H1 (cell line): ENCODE measurements around the gene GRID1. TPM values are rescaled to one million over a fixed set of nuclear protein-coding genes. Genes with fewer than 3 reads are reported as not detected.
A peak's percentile ranks its signal among the peaks of the same experiment; 100 is the strongest.

Experiments
- CTCF ChIA-PET: fragments of 300-600 bp; sonication (Branson Sonifier 250); formaldehyde crosslinking; loops from one replicate; lab custom pipeline; 2021; ENCODE audit not compliant: partially characterized antibody; lab: Charles Lee
- POLR2A ChIA-PET: fragments of 300-600 bp; sonication (Branson Sonifier 250); formaldehyde crosslinking; loops from one replicate; lab custom pipeline; 2021; ENCODE audit warnings: inconsistent platforms; ENCODE audit not compliant: partially characterized antibody; lab: Charles Lee
- DNase-seq, 2 experiments: peaks; one replicate each; pipeline versions ENCODE4 v3.0.0 to v3.0.0-alpha.2; 2010 to 2022; ENCODE audit warnings: low spot score in 2 of 2, low read depth in 1 of 2, mixed read lengths in 1 of 2
- FAIRE-seq: peaks from 2 replicates; lab custom pipeline; 2011; peaks lifted over from hg19 to GRCh38; lab: Jason Lieb, UNC
- H2AFZ ChIP-seq: 2 replicates; pipeline ENCODE4 v1.8.1; 2012; ENCODE audit warnings: low read length, inconsistent platforms
- H2AK5ac ChIP-seq: 2 replicates; pipeline ENCODE4 v1.6.1; 2013; ENCODE audit warnings: low read depth, low read length
- H2BK120ac ChIP-seq: replicated peaks from 2 replicates; pipeline ENCODE3; 2013; ENCODE audit warnings: low read depth, low read length, inconsistent platforms
- H2BK12ac ChIP-seq: 2 replicates; pipeline ENCODE4 v1.6.1; 2013; ENCODE audit warnings: low read depth, low read length
- H2BK15ac ChIP-seq: 2 replicates; pipeline ENCODE4 v1.6.1; 2013; ENCODE audit warnings: low read length
- H2BK20ac ChIP-seq: 2 replicates; pipeline ENCODE4 v1.6.1; 2013; ENCODE audit warnings: low read length
- H2BK5ac ChIP-seq: 2 replicates; pipeline ENCODE4 v1.6.1; 2013; ENCODE audit warnings: low read depth, low read length
- H3K14ac ChIP-seq: 2 replicates; pipeline ENCODE4 v1.6.1; 2013; ENCODE audit warnings: inconsistent platforms; ENCODE audit not compliant: insufficient read length
- H3K18ac ChIP-seq: 2 replicates; pipeline ENCODE4 v1.6.1; 2013; ENCODE audit warnings: low read length; ENCODE audit errors: extremely low read depth
- H3K23ac ChIP-seq: 2 replicates; pipeline ENCODE4 v1.6.1; 2013; ENCODE audit warnings: inconsistent platforms; ENCODE audit not compliant: insufficient read length
- H3K23me2 ChIP-seq: 2 replicates; pipeline ENCODE4 v1.6.1; 2013; ENCODE audit warnings: low read depth, low read length
- H3K27ac ChIP-seq: 2 replicates; pipeline ENCODE4 v1.6.1; 2011; ENCODE audit warnings: low read depth, low read length, inconsistent platforms
- H3K27me3 ChIP-seq, 4 experiments: replicated peaks in 1 of 4; 1 replicate in 1 of 4; 2 replicates in 3 of 4; pipeline versions ENCODE4 v1.6.1 to v1.8.1; 2011 to 2013; ENCODE audit warnings: low read length in 3 of 4, mild to moderate bottlenecking in 3 of 4, inconsistent platforms in 2 of 4, mixed read lengths in 2 of 4, moderate library complexity in 1 of 4; ENCODE audit not compliant: control insufficient read depth in 3 of 4, insufficient read depth in 3 of 4; ENCODE audit errors: extremely low read depth in 1 of 4
- H3K36me3 ChIP-seq, 4 experiments: 2 replicates each; pipeline versions ENCODE4 v1.6.1 to v1.8.1; 2011 to 2013; ENCODE audit warnings: mild to moderate bottlenecking in 4 of 4, low read length in 3 of 4, moderate library complexity in 2 of 4, control low read depth in 1 of 4, inconsistent platforms in 1 of 4; ENCODE audit not compliant: insufficient read depth in 4 of 4, control insufficient read depth in 2 of 4
- H3K4ac ChIP-seq: replicated peaks from 2 replicates; pipeline ENCODE3; 2013; ENCODE audit warnings: low read length, low read depth, mixed read lengths, inconsistent platforms; ENCODE audit not compliant: insufficient read length
- H3K4me1 ChIP-seq, 4 experiments: replicated peaks in 1 of 4; 1 replicate in 1 of 4; 2 replicates in 3 of 4; pipeline versions ENCODE4 v1.6.1 to v1.8.1; 2011 to 2013; ENCODE audit warnings: low read length in 3 of 4, inconsistent platforms in 2 of 4, mixed read lengths in 1 of 4; ENCODE audit not compliant: insufficient read depth in 4 of 4, control insufficient read depth in 3 of 4
- H3K4me2 ChIP-seq, 2 experiments: 2 replicates each; pipeline versions ENCODE4 v1.6.1 to v1.8.1; 2011 to 2013; ENCODE audit warnings: low read depth in 2 of 2, low read length in 2 of 2, control low read depth in 1 of 2, inconsistent platforms in 1 of 2, mild to moderate bottlenecking in 1 of 2; ENCODE audit not compliant: insufficient read depth in 1 of 2
- H3K4me3 ChIP-seq, 4 experiments: fragments of 200-600, 300-600 bp in 1 of 4; sonication (generic), shearing (Covaris generic), sonication (Bioruptor Twin) in 1 of 4; 2 replicates each; pipeline versions ENCODE4 v1.5.1 to v1.8.1; 2011 to 2016; ENCODE audit warnings: low read length in 4 of 4, low read depth in 3 of 4, control low read depth in 2 of 4, inconsistent platforms in 2 of 4, mild to moderate bottlenecking in 2 of 4, mixed read lengths in 1 of 4, moderate library complexity in 1 of 4; ENCODE audit not compliant: insufficient read depth in 2 of 4; ENCODE audit errors: extremely low read depth in 1 of 4
- H3K56ac ChIP-seq: replicated peaks from 2 replicates; pipeline ENCODE3; 2013; ENCODE audit warnings: low read depth, mild to moderate bottlenecking, mixed read lengths, low read length, inconsistent platforms; ENCODE audit not compliant: insufficient read length
- H3K79me1 ChIP-seq: 2 replicates; pipeline ENCODE4 v1.6.1; 2013; ENCODE audit warnings: low read depth, low read length, control low read depth
- H3K79me2 ChIP-seq, 2 experiments: 2 replicates each; pipeline versions ENCODE4 v1.6.1 to v1.8.1; 2012 to 2013; ENCODE audit warnings: low read length in 2 of 2, mild to moderate bottlenecking in 2 of 2, inconsistent platforms in 1 of 2; ENCODE audit not compliant: insufficient read depth in 2 of 2, control insufficient read depth in 1 of 2
- H3K9ac ChIP-seq, 4 experiments: replicated peaks in 1 of 4; 1 replicate in 1 of 4; 2 replicates in 3 of 4; pipeline versions ENCODE4 v1.6.1 to v1.8.1; 2011 to 2013; ENCODE audit warnings: low read depth in 3 of 4, low read length in 3 of 4, control low read depth in 2 of 4, mild to moderate bottlenecking in 2 of 4, moderate library complexity in 2 of 4, inconsistent platforms in 1 of 4; ENCODE audit errors: extremely low read depth in 1 of 4
- H3K9me3 ChIP-seq, 2 experiments: 2 replicates each; pipeline versions ENCODE4 v1.6.1 to v1.8.1; 2012 to 2013; ENCODE audit warnings: mild to moderate bottlenecking in 2 of 2, moderate library complexity in 2 of 2, control low read depth in 1 of 2, inconsistent platforms in 1 of 2, low read depth in 1 of 2, low read length in 1 of 2, mixed read lengths in 1 of 2; ENCODE audit not compliant: insufficient read depth in 2 of 2
- H4K20me1 ChIP-seq, 2 experiments: replicated peaks in 1 of 2; 2 replicates each; pipeline versions ENCODE3 to v1.8.1; 2011 to 2013; ENCODE audit warnings: inconsistent platforms in 2 of 2, low read length in 2 of 2, mild to moderate bottlenecking in 1 of 2; ENCODE audit not compliant: insufficient read depth in 2 of 2, control insufficient read depth in 1 of 2
- H4K5ac ChIP-seq: 2 replicates; pipeline ENCODE4 v1.6.1; 2013; ENCODE audit warnings: low read length, low read depth, mixed read lengths, inconsistent platforms; ENCODE audit not compliant: insufficient read length
- H4K8ac ChIP-seq: 2 replicates; pipeline ENCODE4 v1.8.0; 2013; ENCODE audit warnings: mild to moderate bottlenecking, moderate library complexity, low read length, inconsistent platforms; ENCODE audit not compliant: insufficient read depth; ENCODE audit errors: extremely low read depth
- H4K91ac ChIP-seq: replicated peaks from 2 replicates; pipeline ENCODE3; 2013; ENCODE audit warnings: low read length, mixed read lengths, inconsistent platforms; ENCODE audit not compliant: insufficient read length
- ASH2L ChIP-seq: fragments of 200-600, 300-600 bp; sonication (generic); IDR thresholded peaks from one replicate; pipeline ENCODE4 v1.7.1; 2017; ENCODE audit warnings: low read length
- ATF3 ChIP-seq: IDR thresholded peaks from 2 replicates; pipeline ENCODE4 v1.6.1; 2011; ENCODE audit warnings: low read depth, mild to moderate bottlenecking, low read length; ENCODE audit not compliant: insufficient read depth
- TAF1 ChIP-seq: IDR thresholded peaks from 2 replicates; pipeline ENCODE4 v1.6.1; 2011; ENCODE audit warnings: mild to moderate bottlenecking, low read depth, low read length
- WGBS, 2 experiments: shearing (Covaris generic) in 1 of 2; methylation state at CpG; one replicate each; pipeline versions ENCODE4 v1.1.6 to v1.1.7; 2013 to 2015; ENCODE audit warnings: low lambda C conversion rate in 2 of 2, mixed read lengths in 2 of 2, inconsistent platforms in 1 of 2, low coverage in 1 of 2, missing lambda C conversion rate in 1 of 2; ENCODE audit not compliant: insufficient replicate concordance in 2 of 2, insufficient coverage in 1 of 2, insufficient read length in 1 of 2; ENCODE audit errors: extremely low coverage in 1 of 2, missing lambda C conversion rate in 1 of 2; 5-methylcytosine and 5-hydroxymethylcytosine counted together
- polyA plus RNA-seq, 7 experiments: library from polyadenylated mRNA; depleted of rRNA in 3 of 7; stranded (reverse) in 5 of 7; unstranded in 2 of 7; fragments of >200 nt in 5 of 7; fragments of 200-250 nt in 2 of 7; gene quantifications; 1 replicate in 5 of 7; 2 replicates in 1 of 7; 4 replicates in 1 of 7; pipeline versions ENCODE4 v1.2.1 to v1.2.3, GENCODE V29; 2011 to 2013; ENCODE audit warnings: missing spikeins in 2 of 7, mixed read lengths in 2 of 7
- total RNA-seq: library from RNA; stranded (reverse); fragmentation: NEBNext Ultra II Directional; extraction: Animal tissue kit (Norgen Biotek cat#: 25700); gene quantifications from 2 replicates; pipeline ENCODE4 v1.2.1, GENCODE V29; 2021

The GRID1 gene
- total and polyA plus RNA-seq, 2 of the 8 experiments (the other 6 are each of a cell fraction or from before 2014, with no cell fraction given): 0.22 to 0.30 TPM

- CTCF ChIA-PET: interaction anchor here (1.0 to 1.6 kb wide), 4 partner anchors 9 to 161 kb away, joined by 3 to 6 read pairs (median 4); no protein-coding TSS in a partner anchor
- Histone ChIP-seq H4K91ac (no peak overlapping the region), H3K4me2 (no peak overlapping the region), H3K56ac (no peak overlapping the region), H3K4me1 (no peaks in the 10 kb centered on the region), H3K4me3 (no peak overlapping the region), H3K23me2 (no peaks in the 10 kb centered on the region), H3K27ac (no peak overlapping the region), H2BK5ac (no peak overlapping the region), H3K79me1 (no peaks in the 10 kb centered on the region), H3K4ac (no peak overlapping the region), H3K14ac (no peak overlapping the region), H2BK12ac (no peak overlapping the region), H3K9ac (no peak overlapping the region), H2BK15ac (no peak overlapping the region), H4K20me1 (no peaks in the 10 kb centered on the region), H3K23ac (no peak overlapping the region), H3K36me3 (no peaks in the 10 kb centered on the region), H2AFZ (no peak overlapping the region), H2BK120ac (no peak overlapping the region), H2BK20ac (no peak overlapping the region), H4K8ac (peak overlapping the region; percentile 1; the same call in 1 of the 2 replicates), H4K5ac (no peak overlapping the region), H3K9me3 (no peaks in the 10 kb centered on the region), H2AK5ac (no peak overlapping the region; the same call in 1 of the 2 replicates), H3K27me3 (no peaks in the 10 kb centered on the region), H3K18ac (no peak overlapping the region), H3K79me2 (no peaks in the 10 kb centered on the region)
- no peak for FAIRE-seq
- no peak for DNase-seq
- POLR2A ChIA-PET: no interaction called here
- WGBS, 2 experiments: 77% methylated on average over 3 of the region's 3 CpGs; no CpG with 5 or more reads in 1 of the 2 experiments
- TF ChIP-seq ASH2L: no peak
- no peak for TF ChIP-seq ATF3
- TF ChIP-seq TAF1: no peak
Observed at GRCh38 chr10:86064219-86064618, 302.4 kb downstream of the GRID1 start.
